ENCODE data around the gene TSNAX. TPM values are rescaled to one million over a fixed set of nuclear protein-coding genes. Genes with fewer than 3 reads are reported as not detected.

Gene TSNAX
- total and polyA plus RNA-seq, 2 of the 4 experiments (the other 2 are of a cell fraction), result 19.6 to 60.6 TPM

DNA sequence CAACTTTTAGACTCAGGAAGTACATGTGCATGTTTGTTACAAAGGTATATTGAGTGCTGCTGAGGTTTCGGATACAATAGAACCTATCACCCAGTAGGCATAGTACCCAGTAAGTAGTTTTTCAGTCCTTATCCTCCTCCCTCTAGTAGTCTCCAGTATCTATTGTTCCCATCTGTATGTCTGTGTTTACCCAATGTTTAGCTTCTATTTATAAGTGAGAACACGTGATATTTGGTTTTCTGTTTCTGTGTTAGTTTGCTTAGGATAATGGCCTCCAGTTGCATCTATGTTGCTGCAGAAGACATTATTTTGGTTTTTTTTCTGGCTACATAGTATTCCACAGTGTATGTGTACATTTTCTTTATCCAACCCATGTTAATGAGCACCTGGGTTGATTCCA, 47.2 kb upstream of the TSNAX start:
- CTCF ChIA-PET, result no interaction called here

More for the DNA sequence above, 47.2 kb upstream of the TSNAX start:
- H3K56ac ChIP-seq (ENCODE audit: extremely low read depth, insufficient read depth, low read length), result no peak overlapping the region
- no TSS peak for BruUV-seq (replicated peaks)
- H2BK5ac ChIP-seq (ENCODE audit: low read depth, low read length, poor library complexity, severe bottlenecking), result no peak overlapping the region
- H3K14ac ChIP-seq (replicated peaks; ENCODE audit: low read depth, low read length), result no peak overlapping the region
- DNase-seq (no peak), ATAC-seq (ENCODE audit: low read depth) (no peak)
- H3K27ac ChIP-seq (ENCODE audit: insufficient read depth, low read length), result no peak overlapping the region
- POLR2A ChIA-PET (ENCODE audit: unreplicated experiment), result no interaction called here
- no peaks in the 10 kb centered on the region for H3K27me3 ChIP-seq (ENCODE audit: control insufficient read depth, insufficient read depth, low read length)
- no peak overlapping the region for H2BK20ac ChIP-seq (ENCODE audit: low read depth, low read length)
- H4K8ac ChIP-seq (ENCODE audit: low read depth in 2 of 2, low read length in 2 of 2), result no peak overlapping the region
- no peaks in the 10 kb centered on the region for H3K36me3 ChIP-seq (ENCODE audit: control insufficient read depth, insufficient read depth, low read length)
- TF ChIP-seq POLR2A (IDR thresholded peaks at IDR 0.05; ENCODE audit: low read depth, low read length), result no peak
- TF ChIP-seq CEBPB (IDR thresholded peaks at IDR 0.05; ENCODE audit: low read depth, low read length), result no peak
- TF ChIP-seq MAFK (IDR thresholded peaks at IDR 0.05; ENCODE audit: low read depth, low read length), result no peak
- no peak for TF ChIP-seq NFE2L2 (IDR thresholded peaks at IDR 0.05; ENCODE audit: low read depth, low read length)
- TF ChIP-seq MXI1 (IDR thresholded peaks at IDR 0.05; ENCODE audit: borderline replicate concordance, low read depth, low read length), result no peak
- no peak for TF ChIP-seq SMC3 (IDR thresholded peaks at IDR 0.05; ENCODE audit: low read depth, low read length)
- TF ChIP-seq RAD21 (IDR thresholded peaks at IDR 0.05; ENCODE audit: low read length), result no peak
- TF ChIP-seq, protein P1, sequence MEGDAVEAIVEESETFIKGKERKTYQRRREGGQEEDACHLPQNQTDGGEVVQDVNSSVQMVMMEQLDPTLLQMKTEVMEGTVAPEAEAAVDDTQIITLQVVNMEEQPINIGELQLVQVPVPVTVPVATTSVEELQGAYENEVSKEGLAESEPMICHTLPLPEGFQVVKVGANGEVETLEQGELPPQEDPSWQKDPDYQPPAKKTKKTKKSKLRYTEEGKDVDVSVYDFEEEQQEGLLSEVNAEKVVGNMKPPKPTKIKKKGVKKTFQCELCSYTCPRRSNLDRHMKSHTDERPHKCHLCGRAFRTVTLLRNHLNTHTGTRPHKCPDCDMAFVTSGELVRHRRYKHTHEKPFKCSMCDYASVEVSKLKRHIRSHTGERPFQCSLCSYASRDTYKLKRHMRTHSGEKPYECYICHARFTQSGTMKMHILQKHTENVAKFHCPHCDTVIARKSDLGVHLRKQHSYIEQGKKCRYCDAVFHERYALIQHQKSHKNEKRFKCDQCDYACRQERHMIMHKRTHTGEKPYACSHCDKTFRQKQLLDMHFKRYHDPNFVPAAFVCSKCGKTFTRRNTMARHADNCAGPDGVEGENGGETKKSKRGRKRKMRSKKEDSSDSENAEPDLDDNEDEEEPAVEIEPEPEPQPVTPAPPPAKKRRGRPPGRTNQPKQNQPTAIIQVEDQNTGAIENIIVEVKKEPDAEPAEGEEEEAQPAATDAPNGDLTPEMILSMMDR (conservative IDR thresholded peaks at IDR 0.05; ENCODE audit: low read depth, low read length), result no peak
- no peak for TF ChIP-seq RFX5 (IDR thresholded peaks at IDR 0.05; ENCODE audit: low read depth, low read length)
- no peak for TF ChIP-seq MAZ (IDR thresholded peaks at IDR 0.05; ENCODE audit: borderline replicate concordance, low read depth, low read length)
- TF ChIP-seq FOS (IDR thresholded peaks at IDR 0.05; ENCODE audit: low read depth, low read length), result no peak
- no peak overlapping the region for H4K91ac ChIP-seq (ENCODE audit: insufficient read depth, low read depth, low read length)
- no peak overlapping the region for H3K4me2 ChIP-seq (ENCODE audit: low read depth, low read length)
- H3K18ac ChIP-seq (ENCODE audit: low read depth, low read length), result no peak overlapping the region
- H3K9me1 ChIP-seq (ENCODE audit: insufficient read depth, low read length), result peaks cover 3% of the 10 kb centered on the region; the same call in 1 of the 2 replicates
- no peak overlapping the region for H3K4me3 ChIP-seq (ENCODE audit: insufficient read depth, low read depth, low read length)
- in situ Hi-C loops (cut with MboI; ENCODE audit: low sequenced_read_pairs), result no loop called here
- H3K9ac ChIP-seq (ENCODE audit: low read depth, low read length), result no peak overlapping the region
- no peak overlapping the region for H3K4ac ChIP-seq (ENCODE audit: low read depth, low read length)
- no peak overlapping the region for H2BK15ac ChIP-seq (ENCODE audit: low read depth, low read length)
- H4K5ac ChIP-seq (ENCODE audit: low read depth, low read length), result no peak overlapping the region
- no peaks in the 10 kb centered on the region for H3K9me3 ChIP-seq (ENCODE audit: control insufficient read depth, insufficient read depth, low read length)
- H3K4me1 ChIP-seq (ENCODE audit: control insufficient read depth, insufficient read depth, low read length), result peaks cover 2% of the 10 kb centered on the region; the same call in 1 of the 2 replicates
- dilution Hi-C loops (cut with HindIII; ENCODE audit: low sequenced_read_pairs, unreplicated experiment), result no loop called here
- no peak overlapping the region for H2AK9ac ChIP-seq (replicated peaks; ENCODE audit: low read depth, low read length, poor library complexity)
- intact Hi-C loops (cut with micrococcal nuclease), result loop anchor here (10.0 kb wide), 1 partner anchor 46 kb away; no protein-coding TSS in a partner anchor
- no peak overlapping the region for H2AK5ac ChIP-seq (ENCODE audit: low read depth, low read length)
- no peaks in the 10 kb centered on the region for H3K79me1 ChIP-seq (ENCODE audit: low read depth in 1 of 2, low read length in 2 of 2)
- no peaks in the 10 kb centered on the region for H4K20me1 ChIP-seq (ENCODE audit: insufficient read depth, low read length)
- H2AFZ ChIP-seq (replicated peaks; ENCODE audit: low read length, poor library complexity), result no peak overlapping the region
- no CpG with 5 or more reads among the region's 2 CpGs for WGBS, 2 experiments (ENCODE audit: extremely low coverage in 2 of 2, insufficient read length in 1 of 2)
- H2BK120ac ChIP-seq (ENCODE audit: low read depth, low read length), result no peak overlapping the region
- H3K23ac ChIP-seq (ENCODE audit: low read depth, low read length), result no peak overlapping the region

All from IMR-90 (cell line).